GM19099 (cell line): ENCODE results near the gene SKOR2.

Experiments
- POLR2A ChIP-seq: IDR thresholded peaks from 3 replicates; pipeline ENCODE4 v1.6.1; 2011; ENCODE audit warnings: low read depth; ENCODE audit not compliant: insufficient read length; ENCODE audit errors: extremely low read depth

Gene SKOR2

DNA sequence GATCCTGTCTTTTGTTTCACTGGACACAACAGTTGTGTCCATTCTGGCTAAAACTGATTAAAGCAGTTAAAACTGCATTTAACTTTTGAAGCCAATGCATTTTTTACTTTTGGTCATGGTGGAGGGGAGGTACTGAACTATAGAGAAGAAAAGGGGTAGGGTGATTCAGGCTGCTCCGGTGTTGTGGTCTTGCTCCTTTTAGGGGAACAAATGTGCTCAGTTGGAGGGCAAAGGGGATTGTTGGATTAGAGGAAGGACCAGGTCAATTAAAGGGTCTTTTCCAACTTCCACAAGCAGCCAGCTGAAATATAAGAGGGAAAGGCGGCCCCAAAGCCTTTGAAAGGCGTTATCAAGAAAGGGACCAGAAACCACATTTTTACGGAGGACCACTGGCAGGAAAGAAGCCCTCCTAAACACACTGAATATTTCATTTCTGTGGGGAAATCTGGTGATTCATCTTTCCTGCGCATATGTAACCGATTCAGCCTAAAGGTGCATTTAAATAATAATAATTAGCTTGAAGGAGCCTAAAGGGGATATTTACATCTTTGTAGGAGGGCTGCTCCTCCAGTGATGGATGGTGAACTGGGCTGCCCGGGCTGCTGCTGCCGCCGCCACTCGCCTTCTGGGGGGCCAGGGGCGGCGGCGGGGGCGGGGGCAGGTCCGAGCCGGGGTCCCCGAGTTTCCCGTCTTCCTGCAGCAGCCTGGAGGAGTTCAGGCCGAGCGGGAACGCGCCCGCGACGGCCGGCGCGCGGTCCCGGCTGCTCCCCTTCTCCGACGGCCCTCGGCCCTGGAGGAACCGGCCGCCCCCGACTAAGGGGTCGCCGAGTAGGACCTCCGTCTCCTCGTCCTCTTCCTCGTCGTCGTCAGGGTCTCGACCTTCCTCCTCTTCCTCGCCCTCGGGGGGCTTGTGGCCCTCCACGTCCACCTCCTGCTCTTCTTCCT is 5.2 kb downstream of the SKOR2 start:
- TF ChIP-seq POLR2A = no peak

DNA sequence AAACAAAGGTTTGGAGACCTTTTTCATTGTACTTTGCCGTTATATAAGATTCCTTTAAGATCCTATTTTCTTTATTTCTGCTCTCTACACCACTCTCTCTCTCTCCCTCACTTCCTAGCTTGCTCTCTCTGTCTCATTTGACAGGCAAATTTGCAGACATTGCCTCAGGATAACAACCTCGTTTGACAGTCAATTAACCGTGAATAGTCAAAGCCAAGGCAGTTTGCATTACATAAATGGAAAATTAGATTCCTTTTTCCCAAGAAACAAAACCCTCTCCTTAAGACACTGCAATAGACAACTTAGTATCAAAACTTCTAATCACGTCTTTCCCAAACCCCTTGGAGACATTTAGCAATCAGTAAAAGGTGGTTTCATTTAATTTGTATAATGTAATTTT is 7.4 kb downstream of the SKOR2 start:
- TF ChIP-seq POLR2A = no peak

DNA sequence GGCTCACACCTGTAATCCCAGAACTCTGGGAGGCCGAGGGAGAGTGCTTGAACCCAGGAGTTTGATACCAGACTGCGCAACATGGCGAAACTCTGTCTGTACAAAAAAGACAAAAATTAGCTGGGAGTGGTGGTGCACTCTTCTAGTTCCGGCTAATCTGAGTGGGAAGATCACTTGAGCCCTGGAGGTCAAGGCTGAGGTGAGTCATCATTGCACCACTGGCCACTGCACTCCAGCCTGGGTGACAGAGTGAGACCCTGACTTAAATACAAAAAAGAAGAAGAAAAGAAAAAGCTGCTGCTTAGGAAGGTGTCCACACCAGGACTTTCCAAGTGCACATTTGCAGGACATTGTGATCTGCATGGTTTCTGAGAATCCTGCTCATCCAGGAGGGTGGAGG is 16.4 kb downstream of the SKOR2 start:
- no peak for TF ChIP-seq POLR2A

DNA sequence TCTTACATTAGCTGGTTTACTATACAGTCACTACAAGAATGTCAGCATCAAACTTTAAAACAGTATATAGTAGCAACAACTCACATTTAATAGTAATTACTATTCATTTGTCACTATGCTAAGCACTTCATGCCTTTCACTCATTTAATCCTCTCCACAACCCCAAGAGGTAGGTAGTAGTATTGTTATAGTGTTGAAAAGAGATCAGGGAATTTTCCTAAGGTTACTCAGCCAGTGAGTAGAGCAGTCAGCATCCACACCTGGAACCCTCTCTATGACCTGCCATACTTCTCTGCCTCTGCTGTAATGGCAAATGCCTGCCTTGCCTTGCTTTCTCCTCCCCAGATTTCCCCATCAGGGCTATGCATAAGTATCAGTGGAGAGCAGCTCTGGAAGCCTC is 24.8 kb downstream of the SKOR2 start:
- TF ChIP-seq POLR2A = no peak

DNA sequence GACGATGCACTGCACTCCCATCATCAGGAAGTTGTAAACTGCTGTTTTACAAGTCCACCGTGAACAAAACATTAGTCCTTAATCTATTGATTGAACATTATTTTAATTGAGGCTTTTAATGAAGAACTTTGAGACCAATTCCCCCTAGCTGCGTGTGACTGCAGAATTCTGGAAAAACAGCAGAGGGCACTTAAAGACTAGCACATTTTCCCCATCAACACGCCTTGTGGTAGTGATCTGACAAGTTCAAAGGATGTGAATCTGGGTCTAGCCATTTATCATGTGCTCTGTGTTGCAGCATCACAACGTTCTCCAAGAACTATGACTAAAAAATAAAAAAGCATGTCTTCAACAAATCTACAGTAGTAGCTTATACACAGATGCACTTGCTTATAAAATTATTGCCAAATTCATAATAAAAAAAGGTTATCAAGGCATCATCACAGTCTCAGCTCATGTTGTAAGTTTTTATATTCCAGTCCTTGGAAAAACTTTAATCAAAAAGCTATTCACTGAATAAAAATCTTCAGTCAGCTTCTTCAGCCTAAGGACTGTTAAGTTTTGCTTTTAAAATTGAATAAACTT is 35.8 kb downstream of the SKOR2 start:
- TF ChIP-seq POLR2A = no peak

DNA sequence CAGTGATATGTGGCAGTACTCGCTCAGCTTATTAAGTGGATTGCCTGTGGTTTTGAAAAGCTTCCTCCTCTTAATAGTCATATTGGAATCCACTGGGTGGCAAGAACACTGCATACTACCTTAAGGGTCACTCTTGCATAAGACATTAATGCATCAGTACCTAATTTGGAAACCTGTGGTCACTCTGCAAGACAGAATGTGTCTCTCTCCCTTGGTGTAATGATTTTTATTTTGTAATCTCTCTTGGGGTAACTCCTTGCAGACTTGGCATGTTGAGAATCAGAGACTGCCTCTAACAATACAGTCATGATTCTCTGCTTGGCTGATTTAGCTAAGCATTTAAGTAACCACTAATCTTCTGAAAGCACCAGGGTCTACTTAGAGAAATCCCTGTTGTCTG is 42.3 kb downstream of the SKOR2 start:
- TF ChIP-seq POLR2A = no peak

DNA sequence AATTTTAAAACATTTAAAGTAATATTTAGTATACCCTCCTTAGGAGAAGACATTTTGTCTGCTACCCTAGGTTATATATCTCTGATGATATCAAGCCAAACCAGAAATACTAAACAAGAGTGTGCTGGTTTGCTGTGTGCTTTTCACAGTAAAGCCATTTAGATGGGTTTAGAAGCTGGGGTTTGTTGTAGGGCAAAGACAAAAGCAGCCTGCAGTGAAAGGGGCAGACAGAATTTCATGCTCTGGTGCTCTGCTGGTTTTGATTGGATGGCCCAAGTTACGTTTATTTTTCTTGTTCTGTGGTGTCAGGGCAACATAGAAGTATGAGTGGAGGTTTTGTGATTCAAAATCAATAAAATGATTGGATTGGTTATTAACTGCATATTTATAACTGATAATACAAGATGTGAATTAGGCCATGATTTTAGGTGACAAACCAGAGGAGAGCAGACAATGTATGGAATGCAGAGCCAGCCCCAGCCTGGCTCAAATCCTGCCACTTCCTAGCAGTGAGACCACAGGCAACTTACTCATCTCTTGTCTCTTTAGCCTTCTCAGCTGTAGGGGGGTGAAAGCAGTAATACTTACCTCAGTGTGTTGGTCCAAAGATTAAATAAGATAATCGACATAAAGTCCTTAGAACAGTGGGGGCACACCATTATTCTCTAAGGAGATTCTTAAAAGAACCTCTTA is 44.4 kb downstream of the SKOR2 start:
- TF ChIP-seq POLR2A = no peak

DNA sequence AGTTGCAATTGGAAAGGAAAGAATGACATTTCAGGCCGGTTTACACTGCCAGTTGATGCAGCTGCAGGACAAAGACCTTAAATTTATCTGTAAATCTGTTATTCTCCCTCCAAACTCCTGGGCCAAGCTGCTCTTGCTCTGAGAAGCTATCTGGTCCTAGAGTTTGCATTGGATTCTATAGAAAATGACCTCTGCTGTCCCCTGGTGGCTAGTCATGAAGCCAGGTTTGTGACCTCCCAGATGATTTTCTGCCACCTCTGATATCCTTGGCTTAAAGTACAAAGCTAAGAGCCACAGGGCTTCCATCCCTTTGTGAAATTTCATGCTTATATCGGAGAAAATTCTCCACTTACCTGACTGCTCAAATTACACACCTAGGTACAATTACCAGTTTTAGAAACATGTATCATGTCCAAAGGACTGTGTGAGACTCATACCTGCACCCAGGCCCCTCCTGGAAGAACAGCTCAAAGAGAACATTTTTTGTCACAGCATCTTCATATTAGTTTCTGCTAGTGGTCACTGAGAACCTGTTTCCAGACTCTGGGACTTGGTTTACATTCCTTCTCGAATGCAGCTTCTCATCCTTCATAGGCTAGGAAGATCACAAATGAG is 46.4 kb downstream of the SKOR2 start:
- TF ChIP-seq POLR2A = no peak

DNA sequence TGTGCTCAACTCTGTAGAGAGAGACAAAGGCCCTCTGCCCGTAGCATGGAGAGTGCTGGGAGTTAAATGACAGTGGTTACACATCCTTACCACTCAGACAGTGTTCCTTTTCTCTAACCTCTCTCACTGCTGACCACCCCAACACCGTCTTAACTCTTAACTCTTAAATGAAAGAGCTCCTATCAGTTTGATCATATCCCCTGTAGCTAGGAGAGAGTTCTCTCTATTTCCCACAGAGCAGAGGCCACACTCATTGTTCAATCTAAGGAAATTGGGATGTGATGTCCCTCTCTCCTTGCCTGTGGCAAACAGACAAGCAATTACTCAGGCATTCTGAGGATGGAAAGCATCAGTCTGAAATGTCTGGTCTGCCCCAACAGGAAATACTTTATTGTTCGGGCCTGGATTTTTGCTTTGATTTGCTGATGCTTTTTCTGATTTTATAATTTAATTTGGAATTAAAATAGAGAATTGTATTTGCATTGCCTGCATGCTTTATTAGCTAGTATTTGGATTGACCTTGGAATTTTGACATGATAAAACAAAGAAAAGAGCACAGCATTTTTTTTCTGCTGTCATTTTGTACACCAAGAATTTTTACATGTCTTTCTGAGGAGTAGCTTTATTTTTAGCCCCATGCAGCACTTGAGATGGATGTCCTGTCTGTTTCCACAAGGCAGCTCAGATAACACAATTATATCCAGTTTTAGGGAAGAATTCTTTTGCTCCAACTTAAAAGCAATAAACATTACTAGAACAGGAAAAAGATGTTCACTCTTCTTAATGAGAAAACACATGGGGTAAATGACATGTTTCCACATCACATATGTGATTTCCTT is 47.6 kb downstream of the SKOR2 start:
- TF ChIP-seq POLR2A = no peak

DNA sequence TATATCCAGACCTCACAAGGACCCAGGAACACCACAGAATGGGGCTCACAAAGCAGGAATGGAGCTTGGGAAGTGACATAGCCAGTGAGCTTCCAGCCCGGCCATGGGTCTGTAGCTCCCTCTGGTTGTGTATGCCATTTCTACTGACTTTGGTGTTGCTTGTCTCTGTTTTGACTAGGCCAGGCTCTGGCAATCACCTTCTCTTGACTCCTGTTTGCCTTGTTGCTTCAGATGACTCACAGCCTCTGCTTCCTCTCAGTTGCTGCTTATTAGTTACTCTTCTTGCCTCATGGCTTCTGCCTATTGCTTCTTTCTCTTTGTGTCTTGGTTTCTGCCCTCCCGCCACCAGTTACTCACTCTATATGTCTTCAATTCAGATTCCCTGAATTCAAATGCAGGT is 59.5 kb downstream of the SKOR2 start:
- no peak for TF ChIP-seq POLR2A

DNA sequence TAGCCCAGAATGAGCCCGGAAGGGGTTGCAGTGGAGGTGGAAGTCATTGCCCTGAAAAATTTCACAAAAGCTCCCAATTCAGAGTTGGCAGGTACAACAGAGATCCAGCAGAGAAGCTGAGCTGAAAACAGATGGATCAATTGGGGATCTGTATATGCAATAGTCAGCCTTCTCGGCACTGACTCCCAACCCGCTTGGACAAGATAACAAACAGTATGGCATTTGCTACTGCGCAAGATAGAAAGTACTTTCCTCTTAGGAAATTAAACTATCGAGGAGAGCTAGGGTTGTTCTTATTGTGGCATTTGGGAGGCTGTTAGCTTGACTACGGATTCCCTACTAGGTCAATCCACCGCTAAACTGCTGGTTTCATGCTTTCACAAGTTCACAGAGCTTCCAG is 63.7 kb downstream of the SKOR2 start:
- no peak for TF ChIP-seq POLR2A

DNA sequence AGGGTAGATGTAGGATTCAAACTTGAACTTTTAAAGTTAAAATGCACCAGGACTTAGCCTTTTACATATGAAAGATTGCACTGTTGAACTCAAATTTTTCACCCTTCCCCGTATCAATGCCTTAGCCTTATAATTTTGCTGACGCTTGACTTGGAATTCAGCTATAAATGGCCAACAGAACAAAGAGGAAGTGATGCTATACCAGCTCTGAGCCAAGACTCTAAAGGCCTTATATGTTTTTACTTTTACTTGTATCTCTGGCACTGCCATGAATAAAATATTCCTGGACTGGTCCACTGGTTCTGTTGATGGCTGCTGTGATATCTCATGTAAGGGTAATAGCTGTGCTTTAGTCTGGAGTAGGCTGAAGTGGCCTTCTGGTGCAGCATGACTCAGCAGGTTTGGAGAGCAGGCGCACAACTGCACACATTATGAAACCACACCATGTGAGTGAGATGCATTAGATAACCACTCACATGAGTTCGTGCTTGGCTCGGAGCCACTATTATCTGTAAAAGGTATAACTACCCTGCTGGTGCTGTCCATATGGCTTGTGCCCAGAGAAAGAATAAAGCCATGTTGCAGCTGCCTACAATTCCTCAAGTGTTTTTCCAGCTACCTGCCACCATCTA is 66.9 kb downstream of the SKOR2 start:
- TF ChIP-seq POLR2A = no peak

DNA sequence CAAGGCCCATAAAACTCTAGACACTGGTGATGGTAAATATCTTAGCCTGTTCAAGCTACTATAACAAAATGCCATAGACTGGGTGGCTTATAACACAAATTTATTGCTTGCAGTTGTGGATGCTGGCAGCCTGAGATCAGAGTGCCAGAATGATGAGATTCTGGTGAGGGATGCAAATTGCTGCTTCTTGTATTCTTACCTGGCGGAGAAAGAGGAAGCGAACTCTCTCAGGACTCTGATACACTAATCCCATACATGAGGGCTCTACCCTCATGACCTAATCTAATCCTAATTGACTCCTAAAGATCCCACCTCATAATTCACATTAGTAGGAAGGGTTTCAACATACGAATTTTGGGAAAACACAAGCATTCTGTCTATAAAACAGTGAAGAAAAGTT is 70.7 kb downstream of the SKOR2 start:
- no peak for TF ChIP-seq POLR2A

DNA sequence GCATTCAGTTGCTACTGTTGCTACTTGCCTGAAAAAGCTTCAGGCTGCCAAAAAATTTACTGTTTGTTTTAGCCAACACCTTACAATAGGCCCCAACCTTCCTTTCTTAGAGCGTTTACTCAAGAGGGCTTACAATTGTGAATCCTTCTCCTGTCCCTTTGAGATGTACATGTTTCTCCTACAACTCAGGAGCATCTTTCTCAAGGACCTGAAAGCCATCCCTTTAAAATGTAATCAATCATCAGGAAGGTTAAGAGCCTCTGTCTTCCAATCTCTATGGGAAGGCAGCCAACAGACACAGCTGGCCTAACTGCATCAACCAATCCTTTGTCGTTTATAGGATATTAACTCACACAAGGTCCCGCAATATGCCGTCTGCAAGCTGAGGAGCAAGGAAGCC is 71.9 kb downstream of the SKOR2 start:
- no peak for TF ChIP-seq POLR2A
